ENCODE results near the gene GLP1R. TPM values are rescaled to one million over a fixed set of nuclear protein-coding genes. Genes with fewer than 3 reads are reported as not detected.

Gene GLP1R
- total RNA-seq, 1 experiment from 2014 or later = 10.2 TPM

DNA sequence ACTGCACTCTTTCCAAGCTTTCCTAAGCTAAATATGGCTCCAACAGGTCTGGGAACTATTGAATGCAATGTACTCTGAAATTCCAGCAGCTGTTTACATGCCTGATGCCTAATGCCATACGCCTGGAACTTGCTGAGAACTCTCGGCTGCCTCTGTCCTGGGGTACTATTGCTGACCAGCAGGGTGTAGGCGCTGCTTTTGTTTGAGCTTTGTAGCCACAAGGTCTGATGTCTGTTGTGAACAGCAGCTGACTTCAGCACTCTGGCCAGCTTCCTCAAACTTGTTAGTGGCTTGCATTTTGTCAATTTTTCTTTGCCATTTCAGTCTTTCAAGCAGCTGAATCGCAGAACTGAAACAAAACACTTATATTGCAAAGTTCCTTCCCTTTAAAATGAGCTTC lies 39.8 kb downstream of the GLP1R start:
- BruUV-seq (replicated peaks) = no TSS peak
- H3K27me3 Mint-ChIP-seq (ENCODE audit: unreplicated experiment) = peaks cover 76% of the 10 kb centered on the region
- intact Hi-C loops (cut with micrococcal nuclease; ENCODE audit: unreplicated experiment) = no loop called here

DNA sequence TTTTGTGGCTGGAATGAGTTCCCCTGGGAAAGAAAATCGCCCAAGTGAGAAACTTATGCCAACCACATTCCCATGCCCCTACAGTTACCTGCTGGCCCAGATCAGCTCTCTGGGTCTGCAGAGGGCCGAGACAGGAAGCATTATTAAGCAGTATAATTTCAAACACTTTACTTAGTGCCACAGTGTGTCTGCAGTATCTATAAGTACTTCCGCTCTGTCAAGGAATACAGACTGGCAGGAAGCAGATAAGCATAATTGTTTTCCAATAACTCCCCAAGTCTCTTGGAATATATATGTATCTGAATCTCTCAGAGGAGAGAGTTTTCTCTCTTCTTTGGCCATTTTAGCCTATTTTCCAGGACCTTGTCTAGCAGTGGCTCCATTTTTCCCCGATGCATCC lies 41.5 kb downstream of the GLP1R start:
- no TSS peak for BruUV-seq (replicated peaks)
- Mint-ChIP-seq H3K36me3 (ENCODE audit: insufficient read depth, unreplicated experiment) (no peaks in the 10 kb centered on the region), H3K4me3 (ENCODE audit: low read depth, unreplicated experiment) (no peak overlapping the region), H3K27ac (ENCODE audit: unreplicated experiment) (no peak overlapping the region), H3K9me3 (ENCODE audit: low read depth, unreplicated experiment) (no peaks in the 10 kb centered on the region), H3K4me1 (ENCODE audit: low read depth, unreplicated experiment) (no peaks in the 10 kb centered on the region), H3K27me3 (ENCODE audit: unreplicated experiment) (peaks cover 65% of the 10 kb centered on the region)
- DNase-seq = no peak
- intact Hi-C loops (cut with micrococcal nuclease; ENCODE audit: unreplicated experiment) = no loop called here
- CTCF ChIA-PET = no interaction called here
- TF ChIP-seq, protein P1, sequence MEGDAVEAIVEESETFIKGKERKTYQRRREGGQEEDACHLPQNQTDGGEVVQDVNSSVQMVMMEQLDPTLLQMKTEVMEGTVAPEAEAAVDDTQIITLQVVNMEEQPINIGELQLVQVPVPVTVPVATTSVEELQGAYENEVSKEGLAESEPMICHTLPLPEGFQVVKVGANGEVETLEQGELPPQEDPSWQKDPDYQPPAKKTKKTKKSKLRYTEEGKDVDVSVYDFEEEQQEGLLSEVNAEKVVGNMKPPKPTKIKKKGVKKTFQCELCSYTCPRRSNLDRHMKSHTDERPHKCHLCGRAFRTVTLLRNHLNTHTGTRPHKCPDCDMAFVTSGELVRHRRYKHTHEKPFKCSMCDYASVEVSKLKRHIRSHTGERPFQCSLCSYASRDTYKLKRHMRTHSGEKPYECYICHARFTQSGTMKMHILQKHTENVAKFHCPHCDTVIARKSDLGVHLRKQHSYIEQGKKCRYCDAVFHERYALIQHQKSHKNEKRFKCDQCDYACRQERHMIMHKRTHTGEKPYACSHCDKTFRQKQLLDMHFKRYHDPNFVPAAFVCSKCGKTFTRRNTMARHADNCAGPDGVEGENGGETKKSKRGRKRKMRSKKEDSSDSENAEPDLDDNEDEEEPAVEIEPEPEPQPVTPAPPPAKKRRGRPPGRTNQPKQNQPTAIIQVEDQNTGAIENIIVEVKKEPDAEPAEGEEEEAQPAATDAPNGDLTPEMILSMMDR (IDR thresholded peaks at IDR 0.05; ENCODE audit: unreplicated experiment) = no peak

More for the DNA sequence above, 39.8 kb downstream of the GLP1R start:
- Mint-ChIP-seq H3K36me3 (ENCODE audit: insufficient read depth, unreplicated experiment) (no peaks in the 10 kb centered on the region), H3K27ac (ENCODE audit: unreplicated experiment) (no peak overlapping the region), H3K4me3 (ENCODE audit: low read depth, unreplicated experiment) (no peak overlapping the region), H3K4me1 (ENCODE audit: low read depth, unreplicated experiment) (no peaks in the 10 kb centered on the region), H3K9me3 (ENCODE audit: low read depth, unreplicated experiment) (no peaks in the 10 kb centered on the region)
- TF ChIP-seq, protein P1 (IDR thresholded peaks at IDR 0.05; ENCODE audit: unreplicated experiment) = no peak
- CTCF ChIA-PET = interaction anchor here (0.6 to 0.8 kb wide), 2 partner anchors 15 to 215 kb away, joined by 3 to 8 read pairs; no protein-coding TSS in a partner anchor
- DNase-seq = no peak

DNA sequence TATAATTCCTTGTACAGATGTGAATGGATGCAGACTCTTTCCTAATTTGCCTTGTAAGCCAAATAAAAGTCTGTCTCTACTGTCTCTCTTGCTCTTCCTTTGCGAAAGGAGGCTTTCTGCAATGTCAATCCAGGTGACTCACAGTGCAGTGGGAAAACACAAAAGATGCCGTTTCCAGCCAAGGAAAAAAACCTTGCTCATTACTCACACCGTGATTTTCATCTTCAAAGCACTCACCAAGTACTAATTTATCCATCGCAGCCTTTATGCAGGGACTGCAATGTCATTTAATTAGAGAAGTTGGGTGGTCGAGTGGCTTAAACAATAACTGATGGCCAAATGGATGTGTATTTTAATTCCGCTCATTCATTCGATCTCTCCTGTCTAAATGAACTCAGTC lies 42.6 kb downstream of the GLP1R start:
- TF ChIP-seq, protein P1 (IDR thresholded peaks at IDR 0.05; ENCODE audit: unreplicated experiment) = no peak
- H3K4me1 Mint-ChIP-seq (ENCODE audit: low read depth, unreplicated experiment) = no peaks in the 10 kb centered on the region
- no peak for DNase-seq
- no peaks in the 10 kb centered on the region for H3K9me3 Mint-ChIP-seq (ENCODE audit: low read depth, unreplicated experiment)
- intact Hi-C loops (cut with micrococcal nuclease; ENCODE audit: unreplicated experiment) = no loop called here
- H3K27me3 Mint-ChIP-seq (ENCODE audit: unreplicated experiment) = peaks cover 58% of the 10 kb centered on the region
- no peak overlapping the region for H3K4me3 Mint-ChIP-seq (ENCODE audit: low read depth, unreplicated experiment)
- CTCF ChIA-PET = interaction anchor here (1.1 kb wide), 1 partner anchor 94 kb away, joined by 3 read pairs; no protein-coding TSS in a partner anchor
- H3K27ac Mint-ChIP-seq (ENCODE audit: unreplicated experiment) = no peak overlapping the region
- BruUV-seq (replicated peaks) = no TSS peak
- no peaks in the 10 kb centered on the region for H3K36me3 Mint-ChIP-seq (ENCODE audit: insufficient read depth, unreplicated experiment)

DNA sequence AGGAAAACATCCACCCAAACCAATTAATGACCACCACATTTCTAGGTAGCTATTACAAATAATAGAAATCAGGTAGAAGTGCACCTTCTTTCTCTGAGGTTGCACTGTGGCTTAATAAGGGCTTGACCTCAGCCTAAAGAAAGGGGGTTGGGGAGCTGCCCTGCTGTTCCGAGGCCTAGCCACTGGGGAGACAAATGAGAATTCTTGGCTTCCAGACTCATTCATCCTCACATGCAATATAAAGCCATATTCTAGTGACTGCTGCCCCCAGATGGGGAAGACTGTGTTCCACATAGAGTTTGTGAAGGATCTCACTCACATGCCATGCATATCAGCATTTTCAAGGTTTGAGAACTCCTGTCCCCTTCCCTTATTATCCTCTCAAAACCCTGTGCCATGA lies 43.5 kb downstream of the GLP1R start:
- H3K4me3 Mint-ChIP-seq (ENCODE audit: low read depth, unreplicated experiment) = no peak overlapping the region
- no TSS peak for BruUV-seq (replicated peaks)
- CTCF ChIA-PET = interaction anchor here (1.1 kb wide), 1 partner anchor 95 kb away, joined by 3 read pairs; no protein-coding TSS in a partner anchor
- H3K4me1 Mint-ChIP-seq (ENCODE audit: low read depth, unreplicated experiment) = no peaks in the 10 kb centered on the region
- intact Hi-C loops (cut with micrococcal nuclease; ENCODE audit: unreplicated experiment) = no loop called here
- DNase-seq = peak; percentile 23
- TF ChIP-seq, protein P1 (IDR thresholded peaks at IDR 0.05; ENCODE audit: unreplicated experiment) = no peak
- H3K27me3 Mint-ChIP-seq (ENCODE audit: unreplicated experiment) = peaks cover 48% of the 10 kb centered on the region
- H3K27ac Mint-ChIP-seq (ENCODE audit: unreplicated experiment) = no peak overlapping the region
- no peaks in the 10 kb centered on the region for H3K36me3 Mint-ChIP-seq (ENCODE audit: insufficient read depth, unreplicated experiment)
- H3K9me3 Mint-ChIP-seq (ENCODE audit: low read depth, unreplicated experiment) = no peaks in the 10 kb centered on the region
